Cardiac septum (tissue), 1 donor: ENCODE data around the gene INSM1. TPM values are rescaled to one million over a fixed set of nuclear protein-coding genes. Genes with fewer than 3 reads are reported as not detected.

Source experiments
- DNase-seq: peaks from one replicate; pipeline ENCODE4 v3.0.0-alpha.2; 2020; ENCODE audit warnings: low spot score
- intact Hi-C: fragments of 100-400 bp; cut with DNase I; formaldehyde crosslinking; loops from one replicate; pipeline ENCODE4 v1.14.0; 2022
- total RNA-seq: library from RNA; stranded (reverse); fragmentation: NEBNext Ultra II Directional; extraction: Animal tissue kit (Norgen Biotek cat#: 25700); gene quantifications from one replicate; pipeline ENCODE4 v1.2.1, GENCODE V29; 2021
- donor health status: DM: no; HTN: no; CAD: no.

INSM1 gene
- total RNA-seq, 1 donor from 2014 or later = not detected

DNA sequence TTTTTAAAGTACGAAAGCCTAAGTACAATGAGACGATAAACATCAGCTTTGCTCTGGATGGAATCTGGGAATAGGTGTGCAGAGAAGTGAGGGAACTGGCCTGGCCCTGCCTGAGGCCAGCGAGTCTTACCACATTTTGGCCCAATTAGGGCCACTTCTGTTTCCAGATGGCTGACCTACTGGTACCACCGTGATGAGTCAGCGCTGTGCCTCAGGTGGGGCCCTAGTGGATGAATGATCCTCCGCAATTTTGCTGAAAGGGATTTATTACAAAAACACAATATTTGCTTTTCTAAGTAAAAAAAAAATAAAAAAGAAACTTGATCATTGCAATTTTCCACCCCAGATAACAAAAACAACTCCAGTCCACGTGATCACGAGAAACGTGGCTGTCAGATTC is 22.5 kb downstream of the INSM1 start:
- no peak for DNase-seq
- intact Hi-C loops = no loop called here

DNA sequence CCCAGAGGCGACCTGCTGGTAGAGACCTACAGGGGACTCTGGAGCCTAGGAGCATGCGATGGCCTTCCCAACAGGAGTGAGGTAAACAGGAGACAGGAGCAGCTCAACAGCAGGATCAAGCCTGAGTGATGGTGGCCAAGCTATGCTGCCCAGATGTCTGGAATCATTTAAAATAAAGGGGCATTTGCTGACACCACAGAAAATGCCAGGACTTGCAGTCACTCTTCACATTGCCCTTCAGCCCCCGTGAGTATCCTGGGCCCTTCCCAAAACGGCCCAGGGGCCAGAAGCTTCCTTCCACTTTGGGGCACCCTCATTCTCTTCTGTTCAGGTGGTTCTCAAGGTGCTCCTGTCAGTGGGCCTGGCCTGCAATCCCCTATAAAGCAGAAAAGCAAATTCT is 23.2 kb downstream of the INSM1 start:
- DNase-seq = no peak
- intact Hi-C loops = no loop called here

DNA sequence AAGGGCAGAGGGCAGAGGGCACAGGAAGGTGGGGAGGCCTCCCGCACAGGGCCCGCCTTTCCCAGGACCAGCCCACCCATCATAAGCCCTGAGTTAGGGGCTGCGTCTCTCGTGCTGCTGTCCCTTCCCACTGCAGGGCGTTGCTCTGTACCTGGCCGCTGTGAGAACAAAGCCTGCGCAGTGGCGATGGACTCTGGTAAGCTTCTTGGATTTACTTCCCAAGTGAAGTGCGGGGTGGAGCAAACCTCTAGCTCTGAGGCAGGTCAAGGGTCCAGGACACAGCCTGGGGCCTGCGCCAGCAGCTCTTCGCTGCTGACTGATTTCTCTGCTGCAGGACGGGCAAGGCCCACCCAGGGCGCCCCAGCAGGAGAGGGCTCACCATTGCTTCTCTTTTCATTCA is 23.9 kb downstream of the INSM1 start:
- intact Hi-C loops = no loop called here
- DNase-seq = no peak

DNA sequence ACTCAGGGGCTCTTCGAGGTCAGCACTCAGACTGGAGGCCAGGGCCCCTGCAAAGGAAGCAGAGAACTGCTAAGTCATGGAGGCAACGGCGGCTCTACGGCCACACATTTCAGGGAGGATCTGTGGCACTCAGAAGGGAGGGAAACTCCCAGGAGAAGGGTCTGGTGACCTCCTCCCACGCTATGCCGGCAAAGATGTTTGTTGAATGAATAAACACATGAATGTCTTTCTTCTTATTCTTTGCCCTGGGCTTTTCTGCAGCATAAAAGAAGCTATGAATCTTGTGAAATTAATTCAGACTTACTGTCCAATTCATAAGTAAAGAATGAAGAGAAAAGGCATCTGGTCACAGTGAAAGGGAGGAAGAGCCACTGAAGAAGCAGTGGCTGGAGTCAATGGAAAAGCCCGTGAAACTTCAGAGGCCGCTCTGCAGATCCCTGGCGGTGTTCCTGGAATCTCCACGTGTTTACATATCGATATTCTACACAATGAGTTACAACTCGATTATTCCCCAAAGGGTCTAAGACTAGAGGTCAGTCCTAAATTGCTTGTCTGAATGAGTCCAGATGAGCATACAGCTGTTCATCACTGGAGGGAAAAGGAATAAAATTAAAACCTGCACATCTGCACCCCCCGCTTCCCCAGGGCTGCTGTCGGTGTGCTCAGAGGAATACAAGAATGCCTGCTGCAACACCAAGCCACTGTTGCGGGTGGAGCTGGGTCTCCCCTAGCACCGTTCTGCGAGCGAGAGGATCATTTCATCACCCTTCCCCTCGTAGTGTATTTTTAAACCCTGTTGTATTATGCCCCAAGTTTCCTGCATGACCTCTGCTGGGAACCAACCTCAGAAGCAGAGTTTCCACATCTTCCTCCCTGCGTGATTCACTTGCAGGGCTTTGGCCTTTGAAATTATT is 25.6 kb downstream of the INSM1 start:
- no peak for DNase-seq
- intact Hi-C loops = no loop called here

DNA sequence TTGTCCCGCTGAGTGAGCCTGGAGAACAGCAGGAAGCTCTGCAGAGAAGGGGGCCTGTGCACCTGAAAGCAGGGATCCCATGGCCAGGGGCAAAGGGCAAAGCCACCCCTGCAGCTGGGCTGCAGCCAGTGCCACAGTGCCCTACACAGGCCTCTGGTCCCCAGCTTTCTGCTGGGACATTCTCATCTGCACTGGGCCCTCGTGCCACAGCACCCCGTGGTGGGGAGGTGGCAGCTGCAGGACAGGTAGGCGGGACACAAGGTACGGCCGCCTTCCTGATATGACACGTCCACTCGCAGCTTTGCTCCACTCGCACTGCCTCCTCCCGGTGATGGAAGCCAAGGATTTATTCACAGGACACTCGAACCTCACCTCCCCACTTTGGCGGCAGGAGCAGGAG is 27.2 kb downstream of the INSM1 start:
- intact Hi-C loops = no loop called here
- DNase-seq = no peak

DNA sequence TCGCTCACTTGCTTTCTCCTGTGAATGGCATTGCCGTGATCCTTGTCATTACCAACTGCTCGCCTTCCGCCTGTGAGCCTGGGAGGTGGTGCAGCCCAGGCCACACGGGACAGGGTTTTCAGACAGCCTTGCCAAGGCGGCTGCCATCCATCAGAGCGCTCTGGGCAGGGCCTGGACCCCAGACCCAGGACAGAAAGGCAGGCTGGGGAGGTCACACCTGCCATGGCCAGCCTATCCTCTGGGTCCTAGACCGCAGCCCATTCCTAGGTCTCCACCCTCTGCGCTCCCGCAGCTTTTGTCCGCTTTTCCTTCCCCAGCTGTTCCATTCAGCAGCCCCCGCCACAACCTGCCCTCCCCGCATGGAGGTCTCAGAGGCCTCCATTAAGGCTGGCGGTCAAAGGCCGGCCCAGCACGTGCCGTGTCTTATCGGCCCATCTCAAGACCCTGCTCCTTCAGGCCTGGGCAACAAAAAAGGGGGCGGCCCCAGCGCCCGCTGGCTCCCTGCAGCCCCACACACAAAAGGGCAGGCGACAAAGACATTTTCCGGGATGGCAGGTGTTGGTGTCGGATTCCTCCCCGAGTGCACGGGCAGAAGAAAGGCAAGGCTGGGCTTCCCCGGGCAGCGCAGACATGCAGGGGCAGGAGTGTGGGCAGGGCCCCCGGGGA is 28.1 kb downstream of the INSM1 start:
- no peak for DNase-seq
- intact Hi-C loops = no loop called here

DNA sequence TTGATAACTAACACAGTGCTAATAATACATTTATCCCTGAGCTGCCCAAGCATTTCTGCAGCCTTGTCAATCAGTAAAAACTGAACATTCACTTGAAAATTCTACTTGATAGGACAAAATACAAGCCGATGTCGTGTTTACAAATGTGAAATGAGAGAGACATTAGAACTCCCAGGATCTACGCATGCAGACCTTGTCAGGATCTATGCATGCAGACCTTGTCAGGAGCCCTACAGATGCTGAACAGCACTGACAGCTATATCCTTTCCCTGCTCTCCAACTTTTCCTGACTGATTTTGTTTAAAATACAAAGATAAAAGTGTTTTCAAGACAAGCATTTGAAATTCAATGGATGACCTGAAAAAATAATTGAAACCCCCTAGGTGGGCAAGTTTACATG is 28.9 kb downstream of the INSM1 start:
- intact Hi-C loops = no loop called here
- DNase-seq = no peak

DNA sequence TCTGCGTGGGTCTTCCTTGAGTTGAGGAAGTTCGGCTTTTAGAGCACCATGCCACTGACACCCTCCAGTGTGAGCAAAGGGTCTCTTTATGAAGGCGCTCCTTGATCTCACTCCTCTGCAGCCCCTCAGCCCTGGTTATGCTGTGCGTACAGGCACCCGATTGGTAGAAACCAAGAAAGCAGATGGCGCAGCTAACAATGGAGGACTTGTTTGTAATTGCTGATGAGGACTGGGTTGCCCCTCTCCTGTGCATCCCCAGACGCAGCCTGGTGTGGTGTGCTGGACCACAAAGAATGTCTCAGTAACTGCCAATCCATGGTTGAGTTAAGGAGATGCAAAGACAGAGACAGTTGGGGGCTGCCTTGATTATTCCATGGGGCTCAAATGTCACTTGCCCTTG is 30.2 kb downstream of the INSM1 start:
- intact Hi-C loops = no loop called here
- no peak for DNase-seq

DNA sequence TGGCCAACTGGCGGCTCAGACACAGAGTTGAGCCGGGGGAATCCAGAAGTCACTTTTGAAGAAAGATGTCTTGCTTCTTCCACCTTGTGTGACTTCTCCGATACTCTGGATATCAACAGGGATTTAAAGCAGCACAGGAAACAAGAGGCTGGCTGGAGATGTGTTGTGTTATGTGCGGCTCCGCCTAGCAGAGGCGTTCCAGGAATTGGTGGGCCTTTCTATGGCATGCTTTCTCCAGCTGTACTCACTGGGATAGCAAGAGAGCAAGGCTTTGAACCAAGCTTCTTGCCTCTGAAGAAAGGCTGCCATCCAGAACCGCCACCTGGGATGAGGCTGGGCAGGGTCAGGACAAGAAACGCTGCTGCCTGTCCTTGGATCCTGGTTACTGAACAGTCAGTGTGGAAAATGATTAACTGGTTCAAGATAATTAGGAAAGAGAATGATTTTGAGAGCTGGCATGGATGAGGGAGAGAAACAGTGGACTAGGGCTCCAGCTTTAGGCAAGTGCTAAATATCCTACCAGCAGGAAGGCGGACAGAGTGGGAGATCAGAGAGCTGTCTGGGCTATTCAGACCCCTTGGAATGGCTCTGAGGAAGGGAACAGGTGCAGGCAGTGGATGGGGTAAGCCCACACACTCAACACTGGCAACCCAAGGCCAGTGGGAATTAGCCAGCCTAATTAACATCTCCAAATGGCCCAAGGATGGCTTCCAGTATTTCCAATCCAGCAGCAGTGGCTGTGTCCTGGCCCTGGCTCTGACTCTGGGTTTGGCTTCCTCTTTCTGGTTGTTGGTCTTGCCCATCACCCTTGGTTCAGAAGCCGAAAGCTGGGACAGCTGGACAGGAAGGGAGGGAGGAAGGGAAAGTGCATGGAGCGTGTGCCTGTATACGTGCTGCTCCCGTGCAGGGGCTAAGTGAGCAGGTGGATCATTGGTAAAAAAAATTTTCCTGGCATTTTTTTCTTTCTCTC is 31.9 kb downstream of the INSM1 start:
- no peak for DNase-seq
- intact Hi-C loops = no loop called here

DNA sequence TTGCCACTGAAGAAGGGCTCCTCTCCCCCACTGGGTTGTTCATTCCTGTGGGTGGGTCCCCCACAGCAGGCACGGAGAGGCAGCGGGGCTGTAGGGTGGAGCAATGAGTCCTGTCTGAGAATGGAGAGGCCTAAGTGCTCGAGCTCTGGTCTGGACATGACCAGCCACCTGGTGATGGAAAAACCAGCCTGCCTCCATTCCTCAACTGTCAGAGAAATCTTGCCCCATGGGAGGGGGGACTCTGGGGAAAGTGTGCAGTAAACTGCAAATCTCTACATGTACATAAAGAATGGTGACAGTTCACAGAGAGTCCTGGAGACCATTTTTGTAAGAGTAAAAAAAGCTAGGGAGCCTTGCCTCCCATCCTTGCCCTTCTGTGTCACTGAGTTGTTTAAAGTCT is 34.1 kb downstream of the INSM1 start:
- no peak for DNase-seq
- intact Hi-C loops = no loop called here

DNA sequence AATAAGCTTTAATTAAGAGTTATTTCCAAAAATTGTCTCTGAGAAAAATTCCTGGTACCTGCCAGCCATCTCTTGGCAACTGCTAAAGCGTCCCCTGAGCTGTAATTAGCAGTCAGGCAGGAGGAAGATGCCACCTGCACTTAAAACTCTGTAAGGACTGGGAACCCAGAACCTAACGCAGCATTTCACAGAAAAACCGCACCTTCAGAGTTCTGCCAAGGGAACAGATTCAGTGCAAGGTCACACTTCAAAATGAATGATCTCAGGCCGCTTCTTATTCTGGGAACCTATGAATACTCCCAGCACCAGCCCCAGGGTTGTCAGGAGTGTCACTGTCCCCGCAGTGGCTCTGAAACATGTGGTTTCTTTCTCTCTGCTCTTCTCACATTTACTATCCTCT is 36.7 kb downstream of the INSM1 start:
- DNase-seq = no peak
- intact Hi-C loops = no loop called here

DNA sequence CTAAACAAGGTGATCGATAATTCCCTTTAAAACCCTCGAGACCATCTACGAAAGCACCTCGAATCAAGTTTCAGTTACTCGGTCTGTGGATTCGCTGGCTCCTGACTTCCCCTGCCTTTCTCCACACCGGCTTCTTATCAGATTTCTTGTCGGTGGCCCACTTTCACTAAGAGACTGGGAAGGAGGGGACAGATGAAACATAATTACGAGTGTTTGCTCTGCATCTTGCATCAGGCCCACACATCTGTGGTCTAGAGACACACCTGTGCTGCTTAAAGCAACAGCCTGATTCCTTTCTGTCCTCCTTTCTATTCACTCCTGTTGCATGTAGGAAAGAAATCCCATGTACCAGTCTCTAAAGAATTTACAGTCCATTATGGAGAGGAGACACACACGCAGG is 37.7 kb downstream of the INSM1 start:
- intact Hi-C loops = no loop called here
- DNase-seq = no peak

DNA sequence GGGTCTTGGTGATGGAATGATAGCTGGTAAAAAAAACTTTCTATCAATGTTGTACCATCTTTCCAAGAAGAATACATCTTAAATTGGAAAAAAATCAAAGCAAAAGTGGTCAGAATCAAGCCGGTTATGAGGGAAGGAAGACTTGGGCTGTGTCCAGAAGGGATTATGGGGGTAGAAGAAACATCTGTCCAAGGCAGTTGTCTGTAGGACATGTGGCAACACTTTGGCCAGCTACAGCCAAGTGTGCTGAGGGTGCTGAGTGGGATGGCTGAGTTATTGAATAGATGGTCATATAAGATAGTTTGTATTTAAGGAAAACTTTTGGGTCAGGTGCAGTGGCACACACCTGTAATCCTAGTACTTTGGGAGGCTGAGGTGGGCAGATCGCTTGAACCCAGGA is 38.4 kb downstream of the INSM1 start:
- intact Hi-C loops = no loop called here
- DNase-seq = no peak

DNA sequence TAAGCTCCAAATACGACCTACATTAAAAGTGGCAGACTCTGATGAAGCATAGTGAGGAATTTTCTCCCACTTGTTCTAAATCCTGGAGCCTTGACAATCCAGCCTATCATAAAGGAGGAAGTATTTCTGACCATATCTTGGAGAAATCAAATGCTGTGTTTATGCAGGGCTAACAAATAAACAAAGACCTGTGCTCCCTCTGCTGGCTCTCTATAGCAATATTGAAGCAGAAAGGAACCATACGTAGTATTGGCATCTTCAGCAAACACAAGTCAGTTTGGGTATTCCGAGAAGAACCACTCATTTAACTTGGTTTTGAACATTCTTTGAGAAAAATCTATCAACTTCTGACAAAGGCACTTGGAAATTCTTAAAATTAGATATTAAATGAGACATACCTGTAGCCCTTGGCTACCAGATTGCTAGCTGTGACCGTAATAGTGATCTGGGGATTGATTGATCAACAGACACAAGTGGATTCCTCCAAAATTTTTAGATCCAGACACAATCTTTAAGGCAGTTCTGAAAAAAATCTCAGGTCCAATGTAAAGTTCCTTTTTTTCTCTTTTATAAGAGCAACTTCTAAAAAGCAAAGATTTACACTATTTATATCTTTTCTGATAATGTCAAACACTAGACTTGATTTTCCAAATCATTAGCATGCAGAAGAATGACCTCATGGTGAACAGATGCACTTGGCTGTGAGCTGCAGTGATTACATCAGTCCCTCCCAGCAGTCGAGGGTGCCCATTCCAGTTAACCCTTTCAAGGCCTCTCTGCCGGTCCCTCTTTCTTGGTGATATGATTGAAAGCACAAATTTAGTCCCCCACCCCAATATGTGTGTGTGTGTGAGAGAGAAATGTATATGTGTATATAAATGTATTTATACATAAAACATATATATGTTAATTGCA is 40.2 kb downstream of the INSM1 start:
- no peak for DNase-seq
- intact Hi-C loops = no loop called here

DNA sequence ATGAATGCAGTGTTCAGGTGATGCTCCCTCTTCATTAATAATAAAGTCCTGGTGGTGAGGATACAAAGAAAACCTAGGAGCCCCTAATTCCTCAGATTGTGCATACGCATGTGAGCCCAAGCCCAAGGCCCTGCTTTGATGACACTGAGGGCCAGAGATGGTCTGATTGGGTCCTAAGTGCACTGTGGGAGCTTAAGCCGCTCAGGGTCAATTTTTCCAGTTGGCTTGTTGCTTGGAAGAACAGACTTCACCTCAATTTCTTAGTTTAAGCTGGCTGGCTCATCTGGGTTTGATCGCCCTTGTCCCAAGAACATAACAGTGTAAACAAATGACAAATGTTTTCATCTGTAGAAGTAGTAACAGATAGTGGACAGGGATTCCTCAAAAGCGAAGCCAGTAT is 41.4 kb downstream of the INSM1 start:
- intact Hi-C loops = no loop called here
- no peak for DNase-seq

DNA sequence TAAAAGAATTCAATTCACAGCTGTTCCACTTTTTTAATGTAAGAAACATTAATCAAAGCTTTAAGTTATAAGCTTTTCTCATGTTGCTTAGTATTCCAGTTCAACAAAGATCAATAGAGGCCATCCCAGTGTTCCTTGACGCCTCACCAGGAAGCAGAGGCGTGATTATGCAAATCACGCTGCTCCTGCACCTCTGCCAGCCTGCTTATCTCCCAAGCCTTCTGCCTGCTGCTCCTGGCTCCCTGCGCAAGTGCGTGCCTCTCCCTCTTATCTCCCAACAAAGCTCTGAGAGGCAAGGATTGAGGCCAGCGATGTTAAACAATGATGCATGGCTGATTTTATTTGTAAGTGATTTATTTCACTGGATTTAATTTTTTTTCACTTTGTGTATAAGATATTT is 42.8 kb downstream of the INSM1 start:
- intact Hi-C loops = no loop called here
- no peak for DNase-seq

DNA sequence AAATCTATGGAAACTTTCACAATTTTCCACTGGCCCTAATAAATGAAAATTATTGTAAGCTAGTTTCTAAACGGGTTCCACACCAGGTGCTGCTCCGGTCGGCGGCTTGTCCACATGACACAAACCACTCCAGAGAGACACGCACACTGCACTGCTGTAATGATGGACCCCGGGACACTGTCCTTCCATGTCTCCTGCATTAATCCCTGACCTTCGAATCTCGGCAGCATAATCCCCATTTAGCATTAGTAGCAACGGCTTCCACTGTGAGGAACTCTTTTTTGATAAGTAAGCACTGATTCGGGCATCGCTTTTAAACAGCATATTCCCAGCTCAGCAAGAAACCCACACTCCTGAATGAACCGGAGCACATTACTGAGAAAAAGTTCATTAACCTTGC is 43.5 kb downstream of the INSM1 start:
- intact Hi-C loops = no loop called here
- DNase-seq = no peak

DNA sequence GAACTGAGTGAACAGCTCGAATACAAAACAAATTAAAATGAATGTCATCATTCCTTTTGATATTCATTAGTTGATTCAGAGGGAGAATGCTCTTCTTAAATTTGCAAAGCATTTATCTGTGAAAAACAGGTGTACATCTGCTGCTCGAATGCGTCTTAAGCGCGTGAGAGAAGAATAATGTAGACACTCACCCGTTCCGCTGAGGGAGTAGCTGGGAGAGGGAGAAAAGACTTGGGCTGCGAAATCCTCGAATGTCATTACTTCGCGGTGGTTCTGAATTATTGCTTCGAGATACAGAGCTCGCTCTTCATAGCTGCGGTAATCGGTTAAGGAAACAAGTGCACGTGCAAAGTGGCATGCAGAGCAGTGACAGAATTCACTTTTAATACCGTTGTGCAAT is 43.9 kb downstream of the INSM1 start:
- DNase-seq = no peak
- intact Hi-C loops = no loop called here

DNA sequence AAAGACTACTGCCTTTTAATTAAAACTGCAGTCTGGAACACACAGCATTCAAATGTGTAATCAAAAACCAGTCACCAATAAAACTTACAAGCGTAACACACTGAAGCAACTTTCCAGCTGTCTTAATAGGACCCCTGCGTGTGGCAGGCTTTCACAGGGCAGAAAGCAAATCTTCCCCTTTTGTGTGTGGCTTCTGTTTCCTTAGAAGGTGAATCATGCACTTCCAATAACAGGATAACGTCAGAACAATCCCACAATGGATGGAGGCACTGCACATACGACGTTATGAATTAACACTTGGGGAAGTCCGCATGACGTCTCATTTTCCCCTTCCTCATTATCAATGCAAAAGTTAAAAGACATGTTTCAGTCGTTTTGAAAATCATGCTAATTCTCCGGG is 44.8 kb downstream of the INSM1 start:
- intact Hi-C loops = no loop called here
- DNase-seq = no peak
